Endothelial cell (in vitro differentiated cells): ENCODE measurements around the gene SFMBT2. TPM values are rescaled to one million over a fixed set of nuclear protein-coding genes. Genes with fewer than 3 reads are reported as not detected.

ENCODE experiments used
- DNase-seq: peaks from one replicate; pipeline ENCODE4 v3.0.0; 2021; ENCODE audit warnings: low spot score
- H3K27ac Mint-ChIP-seq: one replicate; pipeline ENCODE4 v1.8.0; 2021; ENCODE audit warnings: mixed read lengths, inconsistent platforms; ENCODE audit not compliant: unreplicated experiment
- H3K27me3 Mint-ChIP-seq: one replicate; pipeline ENCODE4 v1.8.0; 2021; ENCODE audit warnings: mild to moderate bottlenecking, moderate library complexity, mixed read lengths, inconsistent platforms; ENCODE audit not compliant: unreplicated experiment
- H3K36me3 Mint-ChIP-seq: one replicate; pipeline ENCODE4 v1.8.0; 2021; ENCODE audit warnings: mild to moderate bottlenecking, low read depth, mixed read lengths, inconsistent platforms; ENCODE audit not compliant: unreplicated experiment
- H3K4me1 Mint-ChIP-seq: one replicate; pipeline ENCODE4 v1.8.0; 2021; ENCODE audit warnings: mild to moderate bottlenecking, mixed read lengths, inconsistent platforms; ENCODE audit not compliant: unreplicated experiment
- H3K4me3 Mint-ChIP-seq: one replicate; pipeline ENCODE4 v1.8.0; 2021; ENCODE audit warnings: mild to moderate bottlenecking, mixed read lengths, inconsistent platforms; ENCODE audit not compliant: unreplicated experiment
- H3K9me3 Mint-ChIP-seq: one replicate; pipeline ENCODE4 v1.8.0; 2021; ENCODE audit warnings: mixed read lengths, inconsistent platforms; ENCODE audit not compliant: unreplicated experiment
- CTCF ChIP-seq: fragments of 200-600 bp; sonication (generic); IDR thresholded peaks from one replicate; pipeline ENCODE4 v1.5.0; 2021; ENCODE audit warnings: antibody characterized with exemption; ENCODE audit not compliant: unreplicated experiment
- total RNA-seq: library from RNA; stranded (reverse); fragmentation: NEBNext Ultra II Directional; extraction: Animal tissue kit (Norgen Biotek cat#: 25700); gene quantifications from one replicate; pipeline ENCODE4 v1.2.1, GENCODE V29; 2021; ENCODE audit not compliant: unreplicated experiment

SFMBT2 gene
- total RNA-seq, 1 donor from 2014 or later, result 16.0 TPM

- Mint-ChIP-seq H3K27me3 (peaks cover 22% of the 10 kb centered on the region), H3K27ac (peak overlapping the region; percentile 67), H3K9me3 (no peaks in the 10 kb centered on the region), H3K36me3 (peaks cover 4% of the 10 kb centered on the region), H3K4me1 (peaks cover 47% of the 10 kb centered on the region), H3K4me3 (peak overlapping the region; percentile 96)
- peak; percentile 29 for DNase-seq
- TF ChIP-seq CTCF, result no peak
These were observed 1.6 kb downstream of the SFMBT2 start for GRCh38 chr10:7409045-7409731.

GRCh38 chr10:7408291-7409044 lies 2.4 kb downstream of the SFMBT2 start:
- Mint-ChIP-seq H3K4me3 (peak overlapping the region; percentile 96), H3K4me1 (peaks cover 46% of the 10 kb centered on the region)
- DNase-seq, result peak; percentile 80

GRCh38 chr10:7407368-7408290 lies 3.2 kb downstream of the SFMBT2 start:
- Mint-ChIP-seq H3K4me3 (peak overlapping the region; percentile 87), H3K36me3 (peaks cover 4% of the 10 kb centered on the region), H3K4me1 (peaks cover 42% of the 10 kb centered on the region), H3K27me3 (peaks cover 15% of the 10 kb centered on the region), H3K9me3 (no peaks in the 10 kb centered on the region), H3K27ac (peak overlapping the region; percentile 81)
- TF ChIP-seq CTCF, result no peak
- DNase-seq, result peak; percentile 51

More at GRCh38 chr10:7408291-7409044, 2.4 kb downstream of the SFMBT2 start:
- Mint-ChIP-seq H3K27ac (peak overlapping the region; percentile 34), H3K36me3 (peaks cover 4% of the 10 kb centered on the region), H3K27me3 (peaks cover 18% of the 10 kb centered on the region), H3K9me3 (no peaks in the 10 kb centered on the region)
- peak; percentile 48 for TF ChIP-seq CTCF

DNA sequence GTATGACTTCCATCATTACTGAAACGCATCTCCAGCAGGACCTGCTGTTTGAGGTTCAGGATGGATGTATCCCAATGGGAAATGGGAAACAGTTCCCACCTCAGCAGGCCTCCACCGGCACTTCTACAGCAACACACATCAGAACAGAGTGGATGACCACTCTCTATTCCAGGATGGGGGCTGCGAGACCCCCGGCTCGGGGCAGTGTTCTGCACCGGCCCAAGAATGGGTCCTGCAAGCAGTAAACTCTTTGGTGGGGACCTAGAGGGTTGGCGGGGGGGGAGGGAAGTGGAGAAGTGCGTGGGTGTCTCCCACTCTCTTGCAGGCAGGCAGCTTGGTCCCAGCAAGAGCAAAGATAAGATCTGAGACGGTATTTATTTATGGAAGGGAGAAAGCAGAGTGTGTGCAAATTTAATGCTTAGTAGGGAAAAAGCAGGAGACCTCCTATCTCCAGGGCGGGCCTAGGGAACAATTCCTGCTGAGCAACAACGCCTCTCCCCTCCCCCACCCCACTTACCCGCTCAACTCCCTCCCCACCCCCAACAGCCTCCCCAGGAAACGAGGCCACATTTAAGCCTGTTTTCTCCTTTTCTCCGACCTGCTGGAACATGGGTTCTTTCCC lies 4.0 kb downstream of the SFMBT2 start:
- DNase-seq, result peak; percentile 27

More for the DNA sequence above, 4.0 kb downstream of the SFMBT2 start:
- peaks cover 4% of the 10 kb centered on the region for H3K36me3 Mint-ChIP-seq
- peak overlapping the region; percentile 82 for H3K27ac Mint-ChIP-seq
- no peak for TF ChIP-seq CTCF
- peaks cover 15% of the 10 kb centered on the region for H3K27me3 Mint-ChIP-seq
- H3K4me3 Mint-ChIP-seq, result peak overlapping the region; percentile 87
- H3K4me1 Mint-ChIP-seq, result peaks cover 42% of the 10 kb centered on the region
- H3K9me3 Mint-ChIP-seq, result no peaks in the 10 kb centered on the region
